Mesenchymal stem cell (in vitro differentiated cells and primary cell): Measurements from ENCODE around the gene FLT4.

Source experiments
- DNase-seq: peaks from one replicate; pipeline ENCODE4 v3.0.0-alpha.2; 2013
- H2AFZ ChIP-seq: one replicate; pipeline ENCODE4 v1.6.1; 2013; ENCODE audit warnings: low read depth, mild to moderate bottlenecking, control low read depth, inconsistent platforms, low read length, moderate library complexity
- H2AK5ac ChIP-seq: 2 replicates; pipeline ENCODE4 v1.6.1; 2013; ENCODE audit warnings: low read length, moderate library complexity, mild to moderate bottlenecking, inconsistent platforms; ENCODE audit not compliant: severe bottlenecking
- H2BK120ac ChIP-seq: one replicate; pipeline ENCODE4 v1.6.1; 2013; ENCODE audit warnings: low read depth, mild to moderate bottlenecking, inconsistent platforms, low read length, moderate library complexity
- H2BK12ac ChIP-seq, 2 experiments: one replicate each; pipeline ENCODE4 v1.6.1; 2013; ENCODE audit warnings: inconsistent platforms in 2 of 2, low read length in 2 of 2, mild to moderate bottlenecking in 2 of 2, moderate library complexity in 2 of 2, control low read depth in 1 of 2
- H2BK15ac ChIP-seq: one replicate; pipeline ENCODE4 v1.6.1; 2013; ENCODE audit warnings: mild to moderate bottlenecking, low read depth, inconsistent platforms; ENCODE audit not compliant: poor library complexity, severe bottlenecking
- H2BK5ac ChIP-seq: 2 replicates; pipeline ENCODE4 v1.6.1; 2013; ENCODE audit warnings: low read depth, mild to moderate bottlenecking, low read length, control low read depth, inconsistent platforms; ENCODE audit not compliant: poor library complexity, severe bottlenecking
- H3K14ac ChIP-seq, 2 experiments: one replicate each; pipeline ENCODE4 v1.6.1; 2013; ENCODE audit warnings: inconsistent platforms in 2 of 2, low read length in 2 of 2, control low read depth in 1 of 2, mild to moderate bottlenecking in 1 of 2, moderate library complexity in 1 of 2
- H3K18ac ChIP-seq, 2 experiments: one replicate each; pipeline ENCODE4 v1.6.1; 2013; ENCODE audit warnings: inconsistent platforms in 2 of 2, low read length in 2 of 2, control low read depth in 1 of 2, low read depth in 1 of 2, mild to moderate bottlenecking in 1 of 2
- H3K23ac ChIP-seq, 2 experiments: one replicate each; pipeline ENCODE4 v1.6.1; 2013; ENCODE audit warnings: inconsistent platforms in 2 of 2, low read length in 2 of 2, mild to moderate bottlenecking in 2 of 2, moderate library complexity in 2 of 2, control low read depth in 1 of 2
- H3K27ac ChIP-seq: 2 replicates; pipeline ENCODE4 v1.5.1; 2013; ENCODE audit warnings: mild to moderate bottlenecking, moderate library complexity, low read length, control low read depth, inconsistent platforms; ENCODE audit not compliant: poor library complexity, severe bottlenecking
- H3K27me3 ChIP-seq, 2 experiments: 2 replicates each; pipeline versions ENCODE4 v1.6.1 to v1.7.0; 2013; ENCODE audit warnings: low read length in 2 of 2, mild to moderate bottlenecking in 2 of 2, moderate library complexity in 2 of 2, control low read depth in 1 of 2, inconsistent platforms in 1 of 2; ENCODE audit not compliant: control insufficient read depth in 1 of 2, insufficient read depth in 1 of 2
- H3K36me3 ChIP-seq, 2 experiments: 2 replicates each; pipeline versions ENCODE4 v1.6.1 to v1.7.0; 2013; ENCODE audit warnings: low read length in 2 of 2, control low read depth in 1 of 2, inconsistent platforms in 1 of 2, low read depth in 1 of 2, mild to moderate bottlenecking in 1 of 2; ENCODE audit not compliant: insufficient read depth in 2 of 2, control insufficient read depth in 1 of 2
- H3K4ac ChIP-seq, 2 experiments: one replicate each; pipeline ENCODE4 v1.6.1; 2013; ENCODE audit warnings: inconsistent platforms in 2 of 2, low read length in 2 of 2, mild to moderate bottlenecking in 2 of 2, moderate library complexity in 2 of 2, control low read depth in 1 of 2, low read depth in 1 of 2
- H3K4me1 ChIP-seq: 2 replicates; pipeline ENCODE4 v1.6.1; 2013; ENCODE audit warnings: low read depth, low read length, control low read depth; ENCODE audit not compliant: control insufficient read depth, insufficient read depth
- H3K4me2 ChIP-seq: 2 replicates; pipeline ENCODE4 v1.6.1; 2013; ENCODE audit warnings: low read length, mild to moderate bottlenecking, inconsistent platforms; ENCODE audit not compliant: poor library complexity, severe bottlenecking
- H3K4me3 ChIP-seq, 2 experiments: 2 replicates each; pipeline versions ENCODE4 v1.5.1 to v1.7.0; 2013; ENCODE audit warnings: low read length in 2 of 2, mild to moderate bottlenecking in 2 of 2, control low read depth in 1 of 2, low read depth in 1 of 2; ENCODE audit not compliant: insufficient read depth in 1 of 2
- H3K79me1 ChIP-seq: replicated peaks from 2 replicates; pipeline ENCODE4 v1.6.1; 2013; ENCODE audit warnings: mild to moderate bottlenecking, control low read depth, low read length, inconsistent platforms; ENCODE audit not compliant: poor library complexity, severe bottlenecking
- H3K9ac ChIP-seq: 2 replicates; pipeline ENCODE4 v1.7.0; 2013; ENCODE audit warnings: mild to moderate bottlenecking, low read length, moderate library complexity
- H3K9me3 ChIP-seq: 2 replicates; pipeline ENCODE4 v1.7.0; 2013; ENCODE audit warnings: mild to moderate bottlenecking, low read length; ENCODE audit not compliant: control insufficient read depth
- H4K8ac ChIP-seq: one replicate; pipeline ENCODE4 v1.6.1; 2013; ENCODE audit warnings: inconsistent platforms, mild to moderate bottlenecking, low read length, moderate library complexity
- H4K91ac ChIP-seq: one replicate; pipeline ENCODE4 v1.6.1; 2013; ENCODE audit warnings: mild to moderate bottlenecking, low read length, inconsistent platforms
- WGBS: methylation state at CpG from one replicate; pipeline ENCODE4 v1.1.7; 2013; ENCODE audit warnings: mixed read lengths; 5-methylcytosine and 5-hydroxymethylcytosine counted together

FLT4 gene

DNA sequence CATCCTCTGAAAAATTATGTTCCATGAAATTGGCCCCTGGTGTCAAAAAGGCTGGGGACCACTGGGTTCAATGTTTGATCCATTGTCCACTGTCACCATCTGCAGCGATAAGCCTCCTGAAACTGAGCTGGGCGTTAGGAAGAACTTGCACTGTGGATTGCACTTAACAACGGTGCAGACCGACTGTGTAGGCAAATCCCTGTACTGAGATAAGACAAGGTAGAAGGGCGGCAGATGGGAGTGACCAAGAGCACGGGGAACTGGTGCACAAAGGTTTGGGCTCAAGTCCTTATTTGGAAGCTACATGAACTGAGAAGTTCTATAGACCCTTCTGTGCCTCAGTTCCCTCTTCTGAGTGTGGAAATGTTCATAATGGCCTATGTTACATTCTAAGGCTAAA lies 41.6 kb upstream of the FLT4 start:
- H3K9me3 ChIP-seq: peaks cover 4% of the 10 kb centered on the region
- H3K27ac ChIP-seq: no peak overlapping the region
- no peaks in the 10 kb centered on the region for H3K36me3 ChIP-seq
- no peak for DNase-seq
- H3K18ac ChIP-seq: no peak overlapping the region
- no peak overlapping the region for H2AK5ac ChIP-seq
- no peak overlapping the region for H2AFZ ChIP-seq
- H2BK5ac ChIP-seq: no peak overlapping the region
- no peak overlapping the region for H3K23ac ChIP-seq
- H2BK15ac ChIP-seq: no peak overlapping the region
- H3K4ac ChIP-seq: no peak overlapping the region
- no peak overlapping the region for H3K14ac ChIP-seq
- peaks cover 11 to 55% of the 10 kb centered on the region in 2 experiments for H3K27me3 ChIP-seq
- H4K91ac ChIP-seq: no peak overlapping the region
- no peak overlapping the region for H2BK12ac ChIP-seq
- H3K4me3 ChIP-seq: no peak overlapping the region
- 80% methylated on average over 6 of the region's 6 CpGs for WGBS
- H3K4me1 ChIP-seq: no peaks in the 10 kb centered on the region
- H3K79me1 ChIP-seq: no peaks in the 10 kb centered on the region
- H2BK120ac ChIP-seq: no peak overlapping the region
- no peak overlapping the region for H3K4me2 ChIP-seq
- H3K9ac ChIP-seq: no peak overlapping the region
- no peak overlapping the region for H4K8ac ChIP-seq

DNA sequence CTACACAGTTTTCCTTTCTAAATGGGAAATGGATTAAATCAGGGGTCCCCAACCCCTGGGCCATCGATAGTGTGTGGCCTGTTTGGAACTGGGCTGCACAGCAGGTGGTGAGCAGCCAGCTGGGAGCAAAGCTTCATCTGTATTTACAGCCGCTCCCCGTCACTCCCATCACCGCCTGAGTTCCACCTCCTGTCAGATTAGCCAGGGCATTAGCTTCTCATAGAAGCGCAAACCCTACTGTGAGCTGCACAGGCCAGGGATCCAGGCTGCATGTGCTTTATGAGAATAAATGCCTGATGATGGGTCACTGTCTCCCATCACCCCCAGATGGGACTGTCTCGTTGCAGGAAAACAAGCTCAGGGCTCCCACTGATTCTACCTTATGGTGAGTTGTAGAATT lies 41.2 kb upstream of the FLT4 start:
- H3K18ac ChIP-seq: no peak overlapping the region
- 71% methylated on average over 5 of the region's 6 CpGs for WGBS
- H4K8ac ChIP-seq: no peak overlapping the region
- no peak overlapping the region for H2AK5ac ChIP-seq
- no peak overlapping the region for H4K91ac ChIP-seq
- H2BK5ac ChIP-seq: no peak overlapping the region
- H2BK120ac ChIP-seq: no peak overlapping the region
- no peak overlapping the region for H3K4me3 ChIP-seq
- H2BK15ac ChIP-seq: no peak overlapping the region
- no peak overlapping the region for H2AFZ ChIP-seq
- no peak for DNase-seq
- H3K9ac ChIP-seq: no peak overlapping the region
- no peaks in the 10 kb centered on the region for H3K4me1 ChIP-seq
- no peaks in the 10 kb centered on the region for H3K9me3 ChIP-seq
- no peak overlapping the region for H3K14ac ChIP-seq
- H3K79me1 ChIP-seq: no peaks in the 10 kb centered on the region
- no peak overlapping the region for H3K27ac ChIP-seq
- peaks cover 11 to 60% of the 10 kb centered on the region in 2 experiments for H3K27me3 ChIP-seq
- H3K4me2 ChIP-seq: no peak overlapping the region
- no peak overlapping the region for H3K4ac ChIP-seq
- no peak overlapping the region for H2BK12ac ChIP-seq
- no peak overlapping the region for H3K23ac ChIP-seq
- H3K36me3 ChIP-seq: no peaks in the 10 kb centered on the region

DNA sequence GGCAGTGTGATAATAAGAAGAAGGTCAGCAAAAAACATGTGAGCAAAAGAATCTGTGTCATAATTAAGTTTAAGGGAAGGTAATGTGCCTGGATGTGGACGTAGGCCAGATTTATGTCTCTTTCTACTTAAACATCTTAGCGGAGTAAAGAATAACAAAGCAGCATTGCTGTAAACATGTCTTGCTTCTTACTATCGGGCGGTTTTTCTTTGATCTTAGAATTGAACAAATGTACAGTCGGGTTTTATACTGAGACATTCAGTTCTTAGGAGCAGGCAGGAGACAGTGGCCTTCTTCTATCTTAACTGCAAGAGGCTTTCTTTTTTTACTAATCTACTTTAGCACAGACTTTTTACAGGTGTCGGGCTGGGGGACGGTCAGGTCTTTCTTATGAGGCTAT lies 40.4 kb upstream of the FLT4 start:
- 50% methylated on average over 5 of the region's 7 CpGs for WGBS
- Histone ChIP-seq H3K4me1 (no peaks in the 10 kb centered on the region), H3K14ac (no peak overlapping the region), H3K23ac (no peak overlapping the region), H3K9me3 (no peaks in the 10 kb centered on the region), H3K27ac (no peak overlapping the region), H2BK12ac (no peak overlapping the region), H3K4me2 (no peak overlapping the region), H2BK15ac (no peak overlapping the region), H3K18ac (no peak overlapping the region), H2AK5ac (no peak overlapping the region), H3K9ac (no peak overlapping the region), H4K8ac (no peak overlapping the region), H3K4me3 (no peak overlapping the region), H3K36me3 (no peaks in the 10 kb centered on the region), H2BK5ac (no peak overlapping the region), H2BK120ac (no peak overlapping the region), H4K91ac (no peak overlapping the region), H3K27me3 (peaks cover 12 to 67% of the 10 kb centered on the region in 2 experiments), H3K79me1 (no peaks in the 10 kb centered on the region), H3K4ac (no peak overlapping the region), H2AFZ (no peak overlapping the region)
- DNase-seq: no peak

DNA sequence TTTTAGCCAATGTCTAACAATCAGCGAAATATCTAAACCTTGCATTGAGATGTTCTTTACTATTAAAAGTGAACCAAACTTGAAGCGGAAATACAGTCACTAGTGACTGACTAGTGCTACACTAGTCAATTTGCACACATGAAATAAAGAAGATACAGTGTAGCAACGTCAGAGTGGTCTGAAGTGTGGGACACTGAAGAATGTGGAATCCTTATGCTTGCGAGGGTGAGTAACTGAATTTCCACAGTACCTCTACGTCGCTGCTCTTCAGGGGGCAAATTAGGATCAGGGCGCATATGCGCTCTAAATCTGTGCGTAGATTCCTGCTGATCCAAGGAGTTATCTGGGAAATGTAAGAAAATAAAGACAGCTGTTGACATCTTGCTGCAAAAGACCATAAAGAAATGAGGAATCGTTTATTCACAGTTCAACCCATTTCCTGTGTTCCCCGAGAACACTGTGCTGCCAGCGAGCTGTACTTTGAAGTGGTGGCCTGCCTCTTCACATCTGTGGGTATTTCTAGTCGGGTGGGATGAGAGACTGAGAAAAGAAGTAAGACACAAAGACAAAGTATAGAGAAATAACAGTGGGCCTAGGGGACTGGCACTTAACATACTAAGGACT lies 39.8 kb upstream of the FLT4 start:
- no peak overlapping the region for H3K4me2 ChIP-seq

More for the DNA sequence above, 39.8 kb upstream of the FLT4 start:
- no peak for DNase-seq
- Histone ChIP-seq H2BK12ac (no peak overlapping the region), H3K23ac (no peak overlapping the region), H3K36me3 (no peaks in the 10 kb centered on the region), H2BK120ac (no peak overlapping the region), H2BK15ac (no peak overlapping the region), H2AK5ac (no peak overlapping the region), H3K4ac (no peak overlapping the region), H3K18ac (no peak overlapping the region), H3K27me3 (peaks cover 18 to 73% of the 10 kb centered on the region in 2 experiments), H3K79me1 (no peaks in the 10 kb centered on the region), H3K14ac (no peak overlapping the region), H2AFZ (no peak overlapping the region), H3K9ac (no peak overlapping the region), H3K27ac (no peak overlapping the region), H3K4me1 (no peaks in the 10 kb centered on the region), H4K8ac (no peak overlapping the region), H2BK5ac (no peak overlapping the region), H4K91ac (no peak overlapping the region), H3K9me3 (no peaks in the 10 kb centered on the region), H3K4me3 (no peak overlapping the region)
- WGBS: 48% methylated on average over 13 of the region's 13 CpGs
